Activated T-helper 2 cell treated with anti-CD3 and anti-CD28 coated beads, Interferon-gamma antibody, Interleukin-2, Interleukin-4, amounts not matched to agents 10 μg/mL and 5 μg/mL and 100 μg/mL, durations not matched to agents 14 hours and 24 hours and 36 hours (primary cell): ENCODE measurements around the gene CYB5D1. TPM values are rescaled to one million over a fixed set of nuclear protein-coding genes. Genes with fewer than 3 reads are reported as not detected.

Experiments
- DNase-seq: peaks from one replicate; pipeline ENCODE4 v3.0.0; 2021; ENCODE audit warnings: low spot score
- H3K27ac Mint-ChIP-seq: one replicate; pipeline ENCODE4 v1.8.0; 2021; ENCODE audit warnings: mixed read lengths
- H3K27me3 Mint-ChIP-seq: one replicate; pipeline ENCODE4 v1.8.0; 2021; ENCODE audit warnings: low read depth, mixed read lengths
- H3K36me3 Mint-ChIP-seq: one replicate; pipeline ENCODE4 v1.8.0; 2021; ENCODE audit warnings: low read depth, mixed read lengths
- H3K4me1 Mint-ChIP-seq: one replicate; pipeline ENCODE4 v1.8.0; 2021; ENCODE audit warnings: low read depth, mixed read lengths
- H3K4me3 Mint-ChIP-seq: one replicate; pipeline ENCODE4 v1.8.0; 2021; ENCODE audit warnings: low read depth, mild to moderate bottlenecking, moderate library complexity, mixed read lengths
- H3K9me3 Mint-ChIP-seq: one replicate; pipeline ENCODE4 v1.8.0; 2021; ENCODE audit warnings: mixed read lengths
- intact Hi-C: fragments of 100-400 bp; cut with micrococcal nuclease; formaldehyde crosslinking; loops from one replicate; pipeline ENCODE4 v1.15.1; 2023
- total RNA-seq: library from RNA; stranded (reverse); gene quantifications from 2 replicates; pipeline ENCODE4 v1.2.3, GENCODE V29; 2022

CYB5D1 gene
- total RNA-seq, 1 donor from 2014 or later, result 8.8 TPM

DNA sequence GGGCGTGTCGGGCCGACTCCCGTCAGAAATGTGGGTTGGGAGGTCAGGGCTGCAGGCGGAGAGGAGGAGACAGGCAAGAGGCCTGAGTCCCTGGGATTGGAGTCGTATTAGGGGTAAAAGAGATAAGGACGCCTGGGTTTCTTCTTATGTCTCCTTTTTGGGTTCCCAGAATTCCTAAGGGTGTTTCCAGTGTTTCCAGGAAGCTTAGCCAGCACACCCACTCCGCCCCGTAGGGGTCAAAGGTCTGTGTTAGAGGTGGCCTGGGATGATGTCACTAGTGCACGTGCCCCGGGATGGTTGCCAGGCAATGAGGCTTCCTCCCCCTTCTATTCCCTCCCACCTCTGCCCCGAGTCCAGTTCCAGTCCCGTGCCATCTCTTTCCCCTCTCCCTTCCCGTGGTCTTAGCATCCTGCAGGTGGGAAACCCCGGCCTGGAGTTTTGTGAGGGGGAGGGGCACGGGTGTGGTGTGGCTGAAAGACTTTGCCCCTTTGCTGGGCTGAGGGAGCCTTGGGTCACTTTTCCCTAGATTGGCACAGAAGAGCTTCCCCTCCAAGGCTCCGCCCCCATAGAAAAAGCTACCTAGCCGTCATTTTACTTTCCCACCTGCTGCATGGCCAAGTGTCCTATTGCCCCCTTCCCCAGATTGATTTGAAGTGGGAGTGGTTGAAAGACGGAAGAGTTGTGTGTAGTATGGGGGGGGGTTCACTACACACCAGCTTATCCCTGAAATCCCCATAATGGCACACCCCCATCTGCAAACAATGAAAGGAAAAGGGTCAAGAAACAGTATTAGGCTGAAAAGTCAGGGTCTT is 21.0 kb upstream of the CYB5D1 start:
- Mint-ChIP-seq H3K9me3 (no peaks in the 10 kb centered on the region), H3K27me3 (peaks cover 7% of the 10 kb centered on the region), H3K4me1 (peaks cover 55% of the 10 kb centered on the region), H3K27ac (peak overlapping the region; percentile 72), H3K4me3 (peak overlapping the region; percentile 84), H3K36me3 (peaks cover 10% of the 10 kb centered on the region)
- peak; percentile 40 for DNase-seq
- intact Hi-C loops, result loop anchor here (10.0 kb wide), 1 partner anchor 352 kb away; the partner anchor contains the start of genes POLR2A and SLC35G6

DNA sequence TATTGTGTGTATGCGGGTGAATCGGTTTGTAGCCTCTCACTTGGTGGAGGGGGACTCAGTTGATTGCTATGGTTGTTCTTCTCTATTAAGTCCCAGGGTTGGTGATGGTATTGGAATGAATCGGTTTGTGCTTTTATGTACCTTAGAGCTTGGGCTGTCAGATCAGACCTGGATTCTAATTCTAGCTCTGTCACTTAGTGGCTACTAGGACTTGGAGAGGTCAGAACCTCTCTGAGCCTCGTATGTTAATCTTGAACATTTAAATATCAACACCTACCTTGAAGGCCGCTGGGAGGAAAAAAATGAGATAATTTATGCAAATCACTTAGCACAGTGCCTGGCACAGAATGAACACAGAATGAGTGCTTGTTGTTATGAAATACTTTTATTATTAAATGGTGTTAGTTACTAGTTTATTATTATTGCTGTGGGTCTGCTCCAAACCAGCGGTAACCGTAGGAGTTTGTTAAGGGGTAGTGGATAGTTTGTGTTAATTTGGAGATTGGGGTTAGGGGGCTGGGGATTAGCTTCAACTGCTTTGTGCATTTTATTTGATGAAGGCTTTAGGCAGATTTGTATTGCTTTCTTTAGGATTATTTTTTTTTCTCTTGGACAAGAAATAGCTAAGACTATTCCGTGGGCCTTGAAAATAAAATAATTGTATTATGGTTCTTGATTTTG is 20.3 kb upstream of the CYB5D1 start:
- H3K4me3 Mint-ChIP-seq, result peak overlapping the region; percentile 84
- no peak for DNase-seq
- intact Hi-C loops, result loop anchor here (10.0 kb wide), 1 partner anchor 353 kb away; the partner anchor contains the start of genes POLR2A and SLC35G6

DNA sequence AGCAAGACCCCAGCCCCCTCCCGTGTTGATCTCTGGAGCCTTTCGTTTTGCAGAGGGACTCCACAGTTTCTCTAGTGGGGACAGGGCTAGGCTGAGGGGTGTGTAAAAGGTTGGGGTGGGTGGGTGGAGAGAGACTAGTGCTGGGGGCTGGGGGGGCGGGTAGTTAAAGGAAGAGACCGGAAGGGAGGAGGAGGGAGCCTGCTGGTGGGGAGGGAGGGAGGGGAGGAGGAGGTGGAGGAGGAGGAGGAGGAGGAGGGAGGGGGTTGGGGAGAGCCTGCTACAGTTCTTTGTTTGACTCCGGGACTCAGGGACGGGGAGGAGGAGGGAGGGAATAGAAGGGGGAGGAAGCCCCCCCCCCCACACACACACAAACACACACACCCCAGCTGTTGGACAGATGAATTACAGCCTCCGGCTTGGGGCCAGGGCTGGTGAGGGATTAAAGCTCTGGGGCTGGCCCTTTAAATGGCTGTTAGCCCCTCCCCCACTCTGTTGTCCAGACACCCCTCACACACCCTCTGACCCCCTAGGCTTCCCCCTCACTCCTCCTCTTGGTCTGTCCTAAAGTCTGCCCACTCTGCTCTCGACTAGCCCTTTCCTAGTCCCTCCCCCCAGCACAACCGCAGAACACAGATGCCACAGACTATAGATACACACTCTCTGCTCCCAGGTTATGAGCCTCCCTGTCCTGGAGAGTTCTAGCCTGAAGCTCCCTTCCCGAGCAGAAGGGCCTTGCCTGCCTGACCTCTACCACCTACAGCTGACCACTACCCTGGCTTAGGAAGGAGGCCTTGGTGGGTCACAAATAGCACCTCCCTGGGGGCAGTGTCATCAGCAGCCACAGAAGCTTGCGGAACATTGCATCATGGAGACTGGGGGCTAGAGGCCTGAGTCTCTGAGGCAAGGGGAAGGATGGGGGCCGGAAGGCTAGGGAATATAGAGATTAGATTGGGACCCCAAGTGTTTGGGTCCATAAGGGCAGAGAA is 19.4 kb upstream of the CYB5D1 start:
- DNase-seq, result no peak
- Mint-ChIP-seq H3K4me3 (peak overlapping the region; percentile 84), H3K27me3 (no peaks in the 10 kb centered on the region), H3K27ac (peak overlapping the region; percentile 43), H3K4me1 (peaks cover 51% of the 10 kb centered on the region), H3K9me3 (no peaks in the 10 kb centered on the region), H3K36me3 (peaks cover 10% of the 10 kb centered on the region)
- intact Hi-C loops, result loop anchor here (10.0 kb wide), 1 partner anchor 354 kb away; the partner anchor contains the start of genes POLR2A and SLC35G6

More for the DNA sequence above, 20.3 kb upstream of the CYB5D1 start:
- peak overlapping the region; percentile 72 for H3K27ac Mint-ChIP-seq
- no peaks in the 10 kb centered on the region for H3K9me3 Mint-ChIP-seq
- H3K36me3 Mint-ChIP-seq, result peaks cover 10% of the 10 kb centered on the region
- H3K27me3 Mint-ChIP-seq, result peaks cover 4% of the 10 kb centered on the region
- peaks cover 55% of the 10 kb centered on the region for H3K4me1 Mint-ChIP-seq

DNA sequence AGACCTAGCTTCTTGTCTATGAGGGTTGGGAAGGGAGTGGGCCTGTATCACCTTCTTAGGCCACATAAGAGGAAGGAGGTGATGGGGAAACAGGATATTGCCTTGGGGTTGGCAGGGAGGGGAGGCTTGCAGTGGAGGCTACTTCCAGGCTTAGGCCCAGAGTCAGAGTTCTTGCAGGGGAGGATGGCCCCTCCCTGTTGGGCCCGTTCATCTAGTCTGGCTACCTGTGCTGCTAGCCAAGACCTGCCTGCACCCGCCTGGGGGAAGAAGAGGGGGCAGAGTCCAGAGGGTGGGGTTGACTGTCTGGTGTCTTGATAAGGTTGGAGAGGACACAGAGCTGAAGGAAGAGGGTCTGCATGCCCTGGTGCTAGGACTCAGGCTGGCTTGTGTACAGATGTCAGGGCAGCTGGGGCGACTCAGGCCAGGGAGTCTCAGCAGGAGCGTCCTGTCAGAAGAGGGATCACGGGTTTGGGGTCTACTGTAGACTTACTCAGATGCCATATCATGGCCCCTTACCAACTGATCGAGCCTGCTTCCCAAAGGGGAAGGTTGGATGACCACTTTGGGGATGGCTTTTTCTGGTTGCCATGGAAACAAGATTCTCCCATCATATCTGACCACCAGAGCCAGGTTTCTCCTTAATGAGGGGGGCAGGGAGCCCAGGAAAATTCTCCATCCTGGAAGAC is 18.5 kb upstream of the CYB5D1 start:
- DNase-seq, result no peak
- H3K27me3 Mint-ChIP-seq, result no peaks in the 10 kb centered on the region
- H3K27ac Mint-ChIP-seq, result no peak overlapping the region
- H3K4me3 Mint-ChIP-seq, result peak overlapping the region; percentile 19
- H3K36me3 Mint-ChIP-seq, result peaks cover 10% of the 10 kb centered on the region
- no peaks in the 10 kb centered on the region for H3K9me3 Mint-ChIP-seq
- H3K4me1 Mint-ChIP-seq, result peaks cover 48% of the 10 kb centered on the region
- intact Hi-C loops, result loop anchor here (10.0 kb wide), 1 partner anchor 355 kb away; the partner anchor contains the start of genes POLR2A and SLC35G6

DNA sequence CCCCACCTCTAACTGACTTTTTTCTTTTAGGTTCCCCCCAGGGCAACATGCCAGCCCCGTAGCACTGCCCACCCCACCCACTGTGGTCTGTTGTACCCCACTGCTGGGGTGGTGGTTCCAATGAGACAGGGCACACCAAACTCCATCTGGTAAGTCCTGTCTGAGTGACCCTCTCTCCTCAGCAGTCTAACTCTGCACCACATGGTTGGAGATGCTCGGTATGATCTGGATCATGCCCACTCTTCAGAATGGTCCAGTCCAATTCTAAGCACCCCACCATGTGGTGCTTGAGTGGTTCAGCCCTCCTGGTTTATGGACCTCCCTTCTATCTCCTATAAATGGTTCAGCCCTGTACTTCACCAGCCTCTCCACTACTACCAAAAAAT is 17.9 kb upstream of the CYB5D1 start:
- intact Hi-C loops, result loop anchor here (5.0 to 10.0 kb wide), 4 partner anchors 92 to 355 kb away; partner anchors contain the start of genes CNTROB, HES7, POLR2A and SLC35G6
- Mint-ChIP-seq H3K9me3 (no peaks in the 10 kb centered on the region), H3K27me3 (no peaks in the 10 kb centered on the region), H3K4me3 (peak overlapping the region; percentile 90), H3K36me3 (peaks cover 11% of the 10 kb centered on the region), H3K27ac (no peak overlapping the region), H3K4me1 (peaks cover 46% of the 10 kb centered on the region)
- no peak for DNase-seq

DNA sequence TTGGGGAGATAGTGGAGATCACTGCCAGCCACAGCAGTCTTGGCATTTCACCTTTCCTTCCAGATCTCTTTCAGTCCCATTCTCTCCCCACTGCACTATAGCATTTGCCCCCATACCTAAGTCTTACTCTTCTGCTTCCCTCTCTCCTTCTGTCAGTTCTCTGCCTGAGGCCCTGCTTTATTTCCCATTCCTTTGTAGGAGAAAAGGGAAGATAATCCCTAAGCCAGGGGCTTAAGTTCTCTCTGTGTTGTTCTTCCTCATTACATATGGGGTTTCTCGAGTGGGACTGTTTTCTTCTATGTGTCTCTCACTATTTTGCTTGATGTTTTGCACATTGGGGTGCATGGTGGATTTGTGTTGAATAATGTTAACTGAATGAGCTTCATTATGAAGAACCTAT is 17.4 kb upstream of the CYB5D1 start:
- Mint-ChIP-seq H3K27me3 (no peaks in the 10 kb centered on the region), H3K27ac (peak overlapping the region; percentile 94), H3K9me3 (no peaks in the 10 kb centered on the region), H3K4me1 (peaks cover 46% of the 10 kb centered on the region), H3K4me3 (peak overlapping the region; percentile 90), H3K36me3 (peaks cover 17% of the 10 kb centered on the region)
- intact Hi-C loops, result loop anchor here (5.0 kb wide), 3 partner anchors 92 to 282 kb away; partner anchors contain the start of genes CNTROB, HES7, TP53 and TRAPPC1
- DNase-seq, result no peak

DNA sequence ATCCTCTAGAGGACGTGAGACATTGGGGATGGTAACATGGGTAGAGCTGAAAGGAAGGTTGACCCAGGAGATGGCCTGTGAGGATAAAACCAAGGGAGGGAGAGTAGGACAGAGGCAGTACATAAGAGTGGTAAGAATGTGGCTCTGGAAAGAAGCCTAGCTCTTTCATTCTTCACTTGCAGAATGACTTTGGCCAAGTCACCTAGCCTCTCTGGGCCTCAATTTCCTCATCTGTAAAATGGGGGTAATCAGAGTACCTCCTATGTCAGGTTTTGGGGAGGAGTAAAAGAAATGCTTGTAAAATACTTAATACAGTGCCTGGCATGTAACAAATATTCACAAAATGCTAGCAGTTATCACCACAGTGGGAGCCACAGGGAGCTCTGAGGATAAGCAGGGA is 16.9 kb upstream of the CYB5D1 start:
- DNase-seq, result no peak
- no peaks in the 10 kb centered on the region for H3K9me3 Mint-ChIP-seq
- peaks cover 21% of the 10 kb centered on the region for H3K36me3 Mint-ChIP-seq
- peaks cover 49% of the 10 kb centered on the region for H3K4me1 Mint-ChIP-seq
- intact Hi-C loops, result loop anchor here (5.0 kb wide), 3 partner anchors 91 to 281 kb away; partner anchors contain the start of genes CNTROB, HES7, TP53 and TRAPPC1
- H3K4me3 Mint-ChIP-seq, result peak overlapping the region; percentile 90
- H3K27me3 Mint-ChIP-seq, result no peaks in the 10 kb centered on the region
- H3K27ac Mint-ChIP-seq, result peak overlapping the region; percentile 94

DNA sequence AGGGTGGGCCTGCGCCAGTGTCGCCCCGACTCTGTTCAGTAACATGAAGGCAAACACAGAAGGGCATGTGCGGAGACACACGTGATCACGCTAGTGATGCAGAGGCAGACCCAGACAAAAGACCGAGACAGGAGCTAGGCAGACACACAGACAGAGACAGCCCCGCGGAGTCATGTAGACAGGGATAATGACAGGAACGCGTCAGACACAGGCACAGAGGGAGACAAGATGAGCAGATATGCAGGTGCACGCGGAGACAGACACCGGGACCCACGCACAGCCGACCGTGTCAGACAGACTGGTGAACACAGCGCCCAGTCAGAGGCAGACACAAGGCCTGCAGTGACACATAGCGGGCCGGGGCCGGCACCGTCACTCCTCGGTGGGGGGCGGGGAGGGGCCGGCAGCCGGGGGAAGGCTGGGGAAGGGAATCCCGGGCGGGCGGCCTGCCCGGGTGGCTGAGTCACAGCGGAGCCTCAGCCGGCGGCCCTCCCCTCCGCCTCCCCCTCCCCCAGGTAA is 16.3 kb upstream of the CYB5D1 start:
- peak overlapping the region; percentile 90 for H3K4me3 Mint-ChIP-seq
- peak; percentile 67 for DNase-seq

DNA sequence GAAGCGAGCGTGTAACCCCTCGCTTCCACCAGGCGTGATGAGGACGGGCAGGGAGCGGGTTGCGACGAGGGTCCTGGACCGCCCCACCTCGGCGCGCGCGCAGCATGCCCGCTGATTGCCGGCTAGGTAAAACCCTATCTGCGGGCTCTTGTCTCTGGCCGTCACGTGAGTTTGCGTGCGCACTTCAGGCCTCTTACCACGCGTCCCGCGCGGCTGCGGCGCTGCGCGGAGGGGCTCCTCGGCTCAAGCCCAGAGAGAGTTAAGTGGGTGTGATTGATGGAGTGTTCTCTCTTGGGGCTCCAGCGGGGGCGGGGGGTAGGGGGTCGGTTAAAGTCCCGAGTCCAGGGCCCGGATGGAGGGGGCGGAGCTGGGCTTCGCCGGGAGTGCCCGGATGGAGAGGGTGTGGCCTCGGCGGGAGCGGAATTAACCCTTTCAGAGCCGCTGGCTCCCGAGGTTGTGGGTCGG is 15.9 kb upstream of the CYB5D1 start:
- Mint-ChIP-seq H3K4me3 (peak overlapping the region; percentile 90), H3K27me3 (no peaks in the 10 kb centered on the region), H3K27ac (peak overlapping the region; percentile 100), H3K36me3 (peaks cover 31% of the 10 kb centered on the region), H3K9me3 (no peaks in the 10 kb centered on the region), H3K4me1 (peaks cover 43% of the 10 kb centered on the region)
- intact Hi-C loops, result loop anchor here (5.0 kb wide), 3 partner anchors 90 to 280 kb away; partner anchors contain the start of genes CNTROB, HES7, TP53 and TRAPPC1
- peak; percentile 83 for DNase-seq

More for the DNA sequence above, 16.3 kb upstream of the CYB5D1 start:
- Mint-ChIP-seq H3K4me1 (peaks cover 48% of the 10 kb centered on the region), H3K36me3 (peaks cover 26% of the 10 kb centered on the region), H3K27me3 (no peaks in the 10 kb centered on the region), H3K27ac (peak overlapping the region; percentile 100), H3K9me3 (no peaks in the 10 kb centered on the region)
- intact Hi-C loops, result loop anchor here (5.0 kb wide), 3 partner anchors 91 to 281 kb away; partner anchors contain the start of genes CNTROB, HES7, TP53 and TRAPPC1

DNA sequence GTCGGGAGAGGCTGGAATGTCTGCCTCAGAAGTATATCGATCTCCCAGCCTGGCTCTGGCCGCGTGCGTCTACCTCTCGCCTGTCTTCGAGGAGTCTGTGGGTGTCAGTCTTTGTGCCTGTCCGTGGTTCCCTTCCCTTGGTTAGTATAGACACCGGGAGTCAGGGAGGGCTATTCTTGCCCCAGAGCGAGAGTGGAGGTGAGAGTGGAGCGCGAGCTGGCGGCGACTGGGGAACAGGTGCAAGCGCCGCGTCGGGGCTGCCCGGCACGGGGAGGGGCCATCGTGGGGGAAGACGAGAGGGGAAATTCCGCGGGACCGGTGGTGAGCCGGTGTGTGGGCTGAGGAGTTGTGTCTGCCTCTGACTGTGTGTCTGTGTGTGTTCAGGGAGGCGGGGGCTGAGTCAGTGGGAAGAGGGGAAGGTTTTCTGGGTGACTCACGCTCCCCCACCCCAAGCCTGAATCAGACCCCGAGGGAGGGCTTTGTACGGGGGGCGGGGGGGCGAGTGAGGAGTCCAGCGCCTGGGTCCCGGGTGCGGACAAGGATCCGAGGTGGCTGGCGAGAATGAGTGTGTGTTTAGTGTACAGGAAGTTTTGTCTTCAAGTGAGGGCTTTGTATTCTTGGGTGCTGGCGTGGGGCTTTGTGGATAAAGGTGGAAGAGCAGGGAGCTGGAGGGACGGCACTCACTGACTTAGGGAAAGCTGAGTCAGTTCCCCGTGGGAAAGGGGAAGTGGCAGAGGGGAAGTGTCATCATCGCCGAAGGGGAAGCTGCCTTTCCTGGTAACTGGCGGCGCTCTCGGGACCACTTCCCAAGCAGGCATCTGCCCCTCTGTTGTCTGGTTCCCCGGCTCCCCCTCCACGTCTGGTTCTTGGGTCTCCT is 15.2 kb upstream of the CYB5D1 start:
- H3K4me1 Mint-ChIP-seq, result peaks cover 36% of the 10 kb centered on the region
- peak overlapping the region; percentile 100 for H3K27ac Mint-ChIP-seq
- peak overlapping the region; percentile 90 for H3K4me3 Mint-ChIP-seq
- intact Hi-C loops, result loop anchor here (1.0 to 5.0 kb wide), 4 partner anchors 15 to 280 kb away; partner anchors contain the start of genes CNTROB, HES7, NAA38 and TP53
- no peaks in the 10 kb centered on the region for H3K9me3 Mint-ChIP-seq
- peak; percentile 83 for DNase-seq
- H3K36me3 Mint-ChIP-seq, result peaks cover 36% of the 10 kb centered on the region
- H3K27me3 Mint-ChIP-seq, result no peaks in the 10 kb centered on the region
